Endothelial cell of umbilical vein (primary cell): ENCODE results near the gene SLC13A1. TPM values are rescaled to one million over a fixed set of nuclear protein-coding genes. Genes with fewer than 3 reads are reported as not detected.

Source experiments
- polyA plus RNA-seq, 4 experiments: library from polyadenylated mRNA; depleted of rRNA in 3 of 4; stranded (reverse) in 3 of 4; unstranded in 1 of 4; fragments of >200 nt; gene quantifications; 2 replicates each; pipeline versions ENCODE4 v1.2.1 to v1.2.3, GENCODE V29; 2011 to 2012; ENCODE audit warnings: missing spikeins in 1 of 4
- total RNA-seq: library from RNA; stranded (reverse); gene quantifications from 2 replicates; pipeline ENCODE4 v1.2.3, GENCODE V29; 2021

Gene SLC13A1
- total and polyA plus RNA-seq, 2 donors (not counting 3 experiments of a cell fraction or from before 2014, with no cell fraction given) = not detected

Other genes starting within 250 kb of the SLC13A1 start
- not detected in 2 replicates for gene TAS2R16, start 204.3 kb downstream of the SLC13A1 start, total RNA-seq
- not detected in 2 replicates for gene TAS2R16, start 204.3 kb downstream of the SLC13A1 start, polyA plus RNA-seq